Skeletal muscle cell (primary cell): Measurements from ENCODE around the gene EGFL7.

Experiments
- DNase-seq: peaks from one replicate; pipeline ENCODE4 v3.0.0-alpha.2; 2010; ENCODE audit warnings: low read depth
- H3K4me3 ChIP-seq: 2 replicates; pipeline ENCODE4 v1.5.1; 2011; ENCODE audit warnings: low read depth, mild to moderate bottlenecking, control low read depth, low read length, moderate library complexity

Gene EGFL7

GRCh38 chr9:136657974-136658848 is 4.5 kb upstream of the EGFL7 start:
- no peak overlapping the region for H3K4me3 ChIP-seq
- DNase-seq: no peak

GRCh38 chr9:136658849-136659535 is 3.7 kb upstream of the EGFL7 start:
- no peak for DNase-seq
- no peak overlapping the region for H3K4me3 ChIP-seq

GRCh38 chr9:136659861-136660784 is 2.6 kb upstream of the EGFL7 start:
- no peak overlapping the region for H3K4me3 ChIP-seq
- DNase-seq: no peak

GRCh38 chr9:136660971-136661550 is 1.7 kb upstream of the EGFL7 start:
- H3K4me3 ChIP-seq: no peak overlapping the region
- no peak for DNase-seq

- H3K4me3 ChIP-seq: no peak overlapping the region
- DNase-seq: no peak
These were observed 933 bp upstream of the EGFL7 start for GRCh38 chr9:136661641-136662325.

DNA sequence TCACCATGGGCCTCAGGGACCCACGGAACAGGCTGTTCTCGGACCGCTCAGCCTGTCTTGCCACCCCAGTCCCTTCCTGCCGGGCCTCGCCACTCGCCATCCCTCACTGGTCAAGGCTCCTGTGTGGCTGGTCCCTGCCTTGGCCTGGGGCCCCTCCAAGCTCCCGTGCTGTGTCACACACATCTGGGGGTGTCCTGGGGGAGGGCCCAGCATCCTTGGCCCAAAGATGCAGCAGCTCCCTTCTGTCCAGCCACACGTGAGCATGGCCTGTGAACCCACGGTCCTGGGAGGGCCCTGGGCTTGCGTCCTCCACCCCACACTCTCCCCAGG is 425 bp upstream of the EGFL7 start:
- DNase-seq: no peak
- H3K4me3 ChIP-seq: no peak overlapping the region

GRCh38 chr9:136664000-136664915 is 1.5 kb downstream of the EGFL7 start:
- H3K4me3 ChIP-seq: no peak overlapping the region
- no peak for DNase-seq

- H3K4me3 ChIP-seq: peak overlapping the region; percentile 45
- no peak for DNase-seq
These were observed 2.5 kb downstream of the EGFL7 start for GRCh38 chr9:136665111-136665703.

GRCh38 chr9:136665704-136666371 is 3.1 kb downstream of the EGFL7 start:
- DNase-seq: no peak
- H3K4me3 ChIP-seq: peak overlapping the region; percentile 45

DNA sequence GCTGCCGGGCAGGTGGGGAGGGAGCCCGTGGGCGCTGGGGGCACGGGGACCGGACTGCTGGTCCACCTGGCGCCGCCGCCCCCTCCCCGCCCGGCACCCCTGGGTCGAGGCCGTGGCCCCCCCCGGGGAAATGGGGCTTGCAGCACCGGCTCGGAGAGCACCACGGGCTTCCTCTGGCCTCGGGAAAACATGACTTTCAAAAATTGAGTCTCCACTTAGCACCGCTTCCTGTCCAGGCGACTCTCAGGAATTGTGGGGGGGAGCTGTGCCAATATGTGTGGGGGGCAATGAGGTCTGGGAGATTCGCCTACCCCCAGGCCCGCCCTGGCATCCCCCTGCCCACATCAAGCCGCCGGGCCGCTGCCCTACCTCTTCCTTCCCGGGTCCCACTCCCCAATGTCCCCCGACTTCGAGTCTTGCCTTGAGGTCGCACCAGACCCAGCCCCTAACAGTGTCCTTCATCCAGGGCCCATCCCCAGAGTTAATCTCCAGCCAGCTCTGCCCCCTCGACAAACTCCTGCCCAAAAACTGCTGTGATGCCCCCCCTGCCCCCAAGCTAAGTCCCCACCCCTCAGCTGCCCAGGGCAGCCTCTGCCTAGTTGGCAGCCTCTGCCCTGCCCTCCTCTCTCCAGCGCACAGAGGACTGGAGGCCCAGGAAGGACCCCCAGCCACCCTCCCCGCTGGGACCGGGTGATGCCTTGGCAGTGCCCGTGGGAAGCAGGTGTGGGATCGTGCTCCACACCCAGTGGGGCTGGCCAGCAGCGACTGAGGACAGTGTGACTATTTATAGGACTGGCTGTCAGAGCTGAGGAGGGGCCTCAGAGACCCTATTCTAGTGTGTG is 3.9 kb downstream of the EGFL7 start:
- H3K4me3 ChIP-seq: peak overlapping the region; percentile 31
- DNase-seq: no peak

DNA sequence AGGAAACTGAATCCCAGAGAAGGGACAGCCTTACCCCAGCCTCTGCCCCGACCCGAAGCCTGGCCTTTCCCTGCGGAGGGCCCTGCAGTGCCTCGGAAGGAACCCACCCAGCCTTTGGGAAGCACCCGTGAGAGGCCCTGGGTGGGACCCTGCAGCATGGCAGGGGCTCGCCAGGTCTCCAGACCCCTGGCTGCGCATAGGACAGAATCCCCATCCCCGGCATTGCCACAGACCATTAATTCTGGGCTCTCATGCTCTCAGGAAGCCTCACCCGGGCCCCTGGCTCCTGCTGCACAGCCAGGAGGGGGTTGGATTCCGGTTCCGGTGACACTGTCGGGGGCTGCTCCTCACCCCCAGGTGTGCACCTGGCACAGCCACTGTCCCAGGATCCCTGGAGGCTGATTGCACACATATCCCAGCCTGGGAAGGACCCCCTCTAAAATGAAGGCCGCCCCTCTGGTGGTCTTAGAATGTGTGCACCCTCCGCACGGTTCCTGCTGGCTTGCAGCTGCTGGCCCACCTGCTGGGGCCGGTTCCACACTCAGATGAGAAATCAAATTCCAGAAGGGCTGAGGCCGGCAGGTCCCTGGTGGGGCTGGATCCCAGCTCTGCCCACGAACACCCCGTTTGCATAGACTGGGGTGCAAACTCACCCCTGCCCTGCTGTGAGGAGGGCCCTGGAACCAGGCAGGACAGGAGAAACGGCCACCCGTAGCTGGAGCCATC is 4.7 kb downstream of the EGFL7 start:
- DNase-seq: no peak
- H3K4me3 ChIP-seq: no peak overlapping the region

DNA sequence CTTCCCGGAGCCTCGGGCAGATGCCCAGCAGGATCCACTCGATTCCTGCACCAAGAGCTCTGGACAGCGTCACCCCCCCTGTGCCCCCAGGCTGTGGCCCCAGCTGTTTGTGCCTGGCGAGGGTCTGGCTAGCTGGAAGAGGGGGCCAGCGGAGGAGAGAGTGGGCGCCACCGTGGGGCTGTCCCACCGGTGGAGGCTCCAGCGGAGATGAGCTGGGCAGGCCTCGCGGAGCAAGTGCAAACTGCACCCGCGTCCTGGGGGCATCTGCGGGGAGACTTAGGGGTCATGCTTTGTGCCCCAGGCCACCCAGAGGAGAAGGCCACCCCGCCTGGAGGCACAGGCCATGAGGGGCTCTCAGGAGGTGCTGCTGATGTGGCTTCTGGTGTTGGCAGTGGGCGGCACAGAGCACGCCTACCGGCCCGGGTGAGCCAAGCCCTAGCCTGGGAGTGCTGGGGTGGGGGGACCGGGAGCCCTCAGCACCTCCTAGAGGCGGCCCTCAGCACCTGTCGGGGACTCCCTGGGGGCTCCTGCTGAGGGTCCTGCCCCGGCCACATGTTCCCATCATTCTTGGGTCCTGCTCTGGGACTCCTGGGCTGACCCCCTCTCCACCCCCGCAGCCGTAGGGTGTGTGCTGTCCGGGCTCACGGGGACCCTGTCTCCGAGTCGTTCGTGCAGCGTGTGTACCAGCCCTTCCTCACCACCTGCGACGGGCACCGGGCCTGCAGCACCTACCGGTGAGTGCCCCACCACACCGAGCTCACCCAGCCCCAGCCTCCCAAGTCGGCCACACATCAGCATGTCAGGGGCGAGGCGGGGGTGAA is 5.4 kb downstream of the EGFL7 start:
- H3K4me3 ChIP-seq: no peak overlapping the region
- DNase-seq: no peak

DNA sequence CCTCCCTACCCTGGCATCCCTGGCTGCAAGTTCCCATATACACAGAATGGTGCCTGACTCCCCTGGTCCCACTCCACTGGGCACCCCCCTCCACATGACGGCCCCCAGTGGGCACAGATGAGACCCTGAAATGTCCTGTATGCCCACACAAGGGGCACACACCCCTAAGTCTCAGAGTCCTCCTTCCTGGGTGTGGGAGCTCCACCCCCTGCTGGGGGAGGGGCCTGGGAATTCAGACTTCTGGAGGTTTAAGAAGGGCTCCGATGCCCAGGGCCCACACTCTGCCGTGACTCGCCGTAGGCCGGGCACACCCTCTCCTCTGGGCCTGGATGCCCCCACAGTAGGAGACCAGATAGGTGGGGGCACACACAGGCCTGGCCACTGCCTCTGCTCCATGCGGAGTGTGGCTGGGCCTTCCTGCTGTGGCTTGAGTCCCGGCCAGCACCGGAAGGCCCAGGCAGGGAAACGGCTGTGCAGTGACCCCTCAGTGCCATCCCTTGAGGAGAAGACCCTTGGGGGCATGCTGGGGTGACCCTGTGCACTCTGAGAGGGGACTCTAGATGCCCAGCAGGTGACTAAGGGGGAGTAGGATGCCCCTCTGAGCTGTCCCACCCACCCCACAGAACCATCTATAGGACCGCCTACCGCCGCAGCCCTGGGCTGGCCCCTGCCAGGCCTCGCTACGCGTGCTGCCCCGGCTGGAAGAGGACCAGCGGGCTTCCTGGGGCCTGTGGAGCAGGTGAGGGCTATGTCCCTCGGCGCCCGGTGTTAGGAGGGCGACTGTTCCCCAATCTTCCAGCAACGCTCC is 6.5 kb downstream of the EGFL7 start:
- DNase-seq: no peak
- H3K4me3 ChIP-seq: no peak overlapping the region

GRCh38 chr9:136669791-136670464 is 7.2 kb downstream of the EGFL7 start:
- no peak for DNase-seq
- H3K4me3 ChIP-seq: no peak overlapping the region
